DLD1 (cell line): Measurements from ENCODE around the gene ALDH6A1.
"Not testable (repeated sequence)": the region's sequence is repeated elsewhere in the genome, so short reads cannot be mapped to it uniquely, and the experiment has no call there.

Experiments used
- in situ Hi-C: cut with HindIII; loops from 2 replicates; pipeline ENCODE4 v1.10.0; 2017; ENCODE audit warnings: low sequenced_read_pairs

ALDH6A1 gene

DNA sequence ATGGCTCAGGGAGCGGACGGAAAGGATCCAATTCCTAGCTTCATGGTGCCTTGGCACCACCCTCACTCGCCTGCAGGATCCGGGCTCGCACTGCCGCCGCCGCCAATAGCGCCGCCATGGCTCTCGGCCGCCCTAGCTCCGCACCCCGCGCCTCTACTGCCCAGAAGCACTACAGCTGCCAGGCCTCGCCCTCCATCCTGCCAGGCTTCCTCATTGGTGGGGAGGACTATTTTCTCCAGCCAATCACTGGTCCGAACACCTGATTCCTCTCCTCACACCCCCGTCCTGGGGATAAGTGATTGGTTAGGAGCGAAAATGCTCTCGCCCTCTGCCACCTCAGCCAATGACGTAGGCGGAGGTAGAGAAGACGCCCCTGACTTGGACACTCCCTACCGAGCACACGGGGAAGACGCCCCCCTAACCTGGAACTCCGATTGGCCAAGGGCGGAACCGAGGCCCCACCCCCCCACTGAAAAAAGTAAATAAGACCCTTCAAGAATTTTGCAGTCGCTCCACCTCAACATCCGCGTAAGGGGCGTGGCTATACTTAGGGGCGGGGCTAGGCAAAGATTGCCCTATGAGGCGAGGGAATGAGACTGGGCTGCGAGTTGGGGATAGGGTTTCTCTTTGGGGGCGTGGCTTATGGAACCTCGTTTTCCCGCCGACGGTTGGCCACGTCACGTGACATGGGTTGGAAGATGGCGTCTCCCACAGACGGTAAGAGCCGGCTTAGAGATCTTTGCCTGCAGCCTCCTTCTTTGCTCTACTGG lies at the start of gene ALDH6A1, which contains the start of gene LIN52:
Gene ALDH6A1 (minus strand): TSS at position 177 of the 770 bp plus-strand sequence. CDS start 59 bp downstream, at position 118.
Gene LIN52 (plus strand): TSS at position 680 of the 770 bp plus-strand sequence. CDS start 19 bp downstream, at position 699.
- in situ Hi-C loops: no loop called here

DNA sequence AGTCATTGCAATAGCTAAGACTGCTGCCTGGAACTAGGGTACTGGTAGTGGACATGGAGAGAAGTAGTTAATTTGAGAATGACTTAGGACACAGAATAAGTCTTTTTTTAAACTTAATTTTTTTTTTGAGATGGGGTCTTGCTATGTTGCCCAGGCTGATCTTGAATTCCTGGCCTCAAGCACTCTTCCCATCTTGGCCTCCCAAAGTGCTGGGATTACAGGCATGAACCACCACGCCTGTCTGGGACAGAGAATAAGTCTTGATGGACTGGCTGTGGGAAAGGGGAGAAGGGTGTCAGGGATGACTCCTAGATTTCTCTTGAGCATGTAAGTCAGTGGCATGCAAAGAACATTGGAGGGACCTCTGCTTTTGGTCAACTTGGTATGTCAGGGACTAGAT lies 43.4 kb upstream of the ALDH6A1 start:
- in situ Hi-C loops: no loop called here

DNA sequence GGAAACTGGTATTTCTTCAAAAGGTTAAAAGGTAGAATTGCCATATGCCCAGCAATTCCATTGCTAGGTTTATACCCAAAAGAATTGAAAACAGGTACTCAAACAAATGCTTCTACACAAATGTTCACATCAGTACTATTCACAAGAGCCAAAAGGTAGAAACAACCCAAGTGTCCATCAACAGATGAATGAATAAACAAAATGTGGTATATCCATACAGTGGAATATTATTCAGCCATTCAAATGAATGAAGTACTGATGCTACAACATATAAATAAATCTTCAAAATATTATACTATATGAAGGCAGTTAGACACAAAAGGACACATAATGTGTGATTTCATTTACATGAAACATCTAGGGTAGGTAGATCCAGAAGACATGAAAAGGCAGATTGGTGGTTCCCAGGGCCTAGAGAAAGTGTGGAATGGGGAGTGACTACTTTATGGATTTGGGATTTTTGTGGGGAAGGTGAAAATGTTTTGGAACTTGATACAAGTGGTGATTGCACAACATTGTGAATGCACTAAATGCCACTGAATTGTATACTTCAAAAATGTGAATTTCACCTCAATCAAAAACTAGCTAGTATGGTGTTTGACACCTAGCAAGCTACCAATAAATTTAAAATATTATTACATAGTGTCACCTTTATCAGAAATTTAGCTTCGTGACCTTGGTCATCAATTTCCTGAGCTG lies 42.2 kb upstream of the ALDH6A1 start:
- in situ Hi-C loops: no loop called here

DNA sequence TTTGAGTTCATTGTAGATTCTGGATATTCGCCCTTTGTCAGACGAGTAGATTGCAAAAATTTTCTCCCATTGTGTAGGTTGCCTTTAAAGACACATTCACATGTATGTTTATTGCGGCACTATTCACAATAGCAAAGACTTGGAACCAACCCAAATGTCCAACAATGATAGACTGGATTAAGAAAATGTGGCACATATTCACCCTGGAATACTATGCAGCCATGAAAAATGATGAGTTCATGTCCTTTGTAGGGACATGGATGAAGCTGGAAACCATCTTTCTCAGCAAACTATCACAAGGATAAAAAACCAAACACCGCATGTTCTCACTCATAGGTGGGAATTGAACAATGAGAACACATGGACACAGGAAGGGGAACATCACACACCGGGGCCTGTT lies 41.2 kb upstream of the ALDH6A1 start:
- in situ Hi-C loops: not testable (repeated sequence)

DNA sequence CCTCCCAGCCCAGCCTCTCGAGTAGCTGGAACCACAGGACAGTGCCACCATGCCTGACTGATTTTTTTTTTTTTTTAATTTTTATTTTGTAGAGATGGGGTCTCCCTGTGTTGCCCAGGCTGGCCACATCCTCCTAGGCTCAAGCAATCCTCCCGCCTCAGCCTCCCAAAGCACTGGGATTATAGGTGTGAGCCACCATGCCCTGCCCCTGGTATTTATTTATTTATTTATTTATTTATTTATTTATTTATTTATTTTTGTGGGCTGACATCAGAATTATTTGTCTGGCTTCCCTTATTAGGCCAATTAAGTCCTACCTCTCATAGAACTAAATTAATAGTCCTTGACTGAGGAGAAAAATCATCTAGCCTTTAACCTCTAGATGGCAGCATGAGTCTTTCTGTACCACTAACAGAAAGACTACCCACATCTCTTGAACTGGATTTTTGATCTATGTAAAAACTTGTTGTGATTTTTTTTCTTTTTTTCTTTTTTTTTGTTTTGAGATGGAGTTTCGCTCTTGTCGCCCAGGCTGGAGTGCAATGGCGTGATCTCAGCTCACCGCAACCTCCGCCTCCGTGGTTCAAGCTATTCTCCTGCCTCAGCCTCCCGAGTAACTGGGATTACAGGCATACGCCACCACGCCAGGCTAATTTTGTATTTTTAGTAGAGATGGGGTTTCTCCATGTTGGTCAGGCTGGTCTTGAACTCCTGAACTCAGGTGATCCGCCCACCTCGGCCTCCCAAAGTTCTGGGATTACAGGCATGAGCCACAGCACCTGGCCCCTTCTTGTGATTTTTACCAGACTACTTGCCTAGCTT lies 27.4 kb upstream of the ALDH6A1 start:
- in situ Hi-C loops: not testable (repeated sequence)

DNA sequence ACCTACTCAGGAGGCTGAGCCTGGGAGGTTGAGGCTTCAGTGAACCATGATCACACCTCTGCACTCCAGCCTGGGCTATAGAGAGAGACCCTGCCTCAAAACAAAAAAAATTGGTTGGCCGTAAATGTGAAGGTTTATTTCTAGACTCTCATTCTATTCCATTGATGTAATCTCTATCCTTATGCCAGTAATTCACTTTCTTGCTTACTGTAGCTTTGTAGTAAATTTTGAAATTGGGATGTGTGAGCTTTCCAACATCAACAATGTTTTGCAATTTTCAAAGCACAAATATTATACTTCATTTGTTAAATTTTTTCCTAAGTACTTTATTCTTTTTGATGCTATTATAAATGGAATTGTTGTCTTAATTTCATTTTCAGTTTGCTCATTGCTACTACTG lies 25.1 kb upstream of the ALDH6A1 start:
- in situ Hi-C loops: no loop called here

DNA sequence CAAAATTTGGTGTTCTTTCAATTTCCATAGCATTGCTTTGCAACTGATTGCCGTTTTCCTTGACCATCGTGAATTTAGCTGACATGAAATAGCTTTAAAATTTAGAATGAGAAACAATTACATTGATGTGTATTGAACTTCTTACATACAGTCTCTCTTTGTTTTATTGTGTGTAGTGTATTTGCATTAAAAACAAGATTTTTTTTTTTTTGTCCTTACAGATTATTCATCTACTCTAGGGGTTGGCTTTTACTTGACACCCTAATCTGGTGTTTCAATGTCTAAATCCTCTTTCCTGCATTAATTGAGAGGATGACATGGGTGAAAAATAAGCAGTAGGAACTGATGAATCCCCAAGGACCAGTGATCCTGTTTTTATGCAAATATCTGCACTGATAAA lies 21.1 kb upstream of the ALDH6A1 start:
- in situ Hi-C loops: no loop called here

DNA sequence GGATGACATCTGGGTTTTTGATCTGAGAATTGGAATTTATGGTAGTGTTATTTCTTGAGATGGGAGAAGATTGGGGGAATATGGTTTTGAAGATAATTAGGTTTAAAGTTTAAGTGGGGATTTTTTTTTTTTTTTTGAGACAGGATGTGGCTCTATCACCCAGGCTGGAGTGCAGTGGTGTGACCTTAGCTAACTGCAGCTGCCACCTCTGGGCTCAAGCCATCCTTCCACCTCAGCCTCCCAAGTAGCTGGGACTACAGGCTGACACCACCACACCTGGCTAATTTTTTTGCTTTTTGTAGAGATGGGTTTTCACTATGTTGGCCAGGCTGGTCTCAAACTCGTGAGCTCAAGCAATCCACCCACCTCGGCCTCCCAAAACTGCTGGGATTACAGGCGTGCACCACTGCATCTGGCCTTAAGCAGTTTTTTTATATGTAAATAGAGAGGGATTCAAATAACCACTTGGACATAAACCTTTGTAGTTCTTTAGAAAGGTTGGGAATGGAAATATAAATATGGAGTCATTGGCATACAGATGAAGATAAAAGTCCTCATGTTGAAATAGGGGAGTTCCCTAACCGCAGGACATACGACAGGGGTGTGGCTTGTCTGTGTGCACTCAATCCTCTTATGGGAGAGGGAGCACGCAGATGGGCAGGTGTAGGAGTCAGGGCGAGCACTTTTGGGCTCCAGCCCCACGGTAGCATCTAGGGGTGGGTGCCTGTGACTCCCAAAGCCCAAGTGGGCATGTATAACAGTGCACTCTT lies 5.2 kb upstream of the ALDH6A1 start:
- in situ Hi-C loops: no loop called here

DNA sequence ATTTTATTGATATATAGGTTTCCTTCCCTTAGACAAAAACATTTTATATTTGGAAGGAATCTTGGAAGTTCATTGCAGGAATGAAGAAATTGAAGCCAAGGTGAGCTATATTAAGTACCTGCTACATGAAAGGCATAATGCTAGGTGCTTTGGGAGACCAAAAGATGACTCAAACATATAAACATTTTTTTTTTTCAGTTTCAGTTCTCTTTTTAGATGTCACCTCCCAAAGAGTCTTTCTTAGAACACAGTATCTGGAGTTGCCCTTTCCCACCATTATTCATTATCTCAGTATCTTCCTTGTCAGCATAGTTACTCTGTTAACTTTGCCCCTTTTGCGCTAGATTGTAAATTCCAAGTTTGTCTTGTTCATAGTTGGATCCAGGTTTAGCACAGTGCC lies 1.6 kb upstream of the ALDH6A1 start:
- in situ Hi-C loops: no loop called here

DNA sequence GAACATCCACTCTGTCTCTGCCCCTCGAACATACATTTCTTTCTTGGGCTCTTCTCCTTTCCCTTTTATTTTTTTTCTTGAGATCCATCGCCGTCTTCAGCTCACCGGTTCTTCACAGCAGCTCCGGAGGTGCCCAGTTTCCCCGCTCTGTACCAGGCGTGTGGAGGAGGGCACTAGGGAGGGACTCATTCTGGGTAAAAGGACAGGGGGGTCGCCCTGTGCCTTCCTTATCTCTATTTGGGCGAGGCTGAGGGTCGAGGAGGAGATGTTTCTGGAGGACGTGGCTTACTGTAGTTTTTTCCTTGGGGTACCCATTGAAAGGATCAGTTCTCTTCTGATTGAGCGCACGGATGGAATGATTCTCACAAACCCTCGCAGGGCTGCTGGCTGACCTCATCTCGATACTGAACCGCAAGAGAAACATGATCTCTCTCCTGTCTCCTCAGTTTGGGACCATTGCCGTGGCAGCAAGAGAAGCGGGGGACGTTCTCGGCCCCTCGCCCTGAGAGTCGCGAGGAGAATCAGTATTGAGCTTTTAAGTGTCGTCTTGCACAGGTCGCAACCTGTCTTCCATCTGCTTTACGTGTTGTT lies 889 bp upstream of the ALDH6A1 start:
- in situ Hi-C loops: no loop called here

DNA sequence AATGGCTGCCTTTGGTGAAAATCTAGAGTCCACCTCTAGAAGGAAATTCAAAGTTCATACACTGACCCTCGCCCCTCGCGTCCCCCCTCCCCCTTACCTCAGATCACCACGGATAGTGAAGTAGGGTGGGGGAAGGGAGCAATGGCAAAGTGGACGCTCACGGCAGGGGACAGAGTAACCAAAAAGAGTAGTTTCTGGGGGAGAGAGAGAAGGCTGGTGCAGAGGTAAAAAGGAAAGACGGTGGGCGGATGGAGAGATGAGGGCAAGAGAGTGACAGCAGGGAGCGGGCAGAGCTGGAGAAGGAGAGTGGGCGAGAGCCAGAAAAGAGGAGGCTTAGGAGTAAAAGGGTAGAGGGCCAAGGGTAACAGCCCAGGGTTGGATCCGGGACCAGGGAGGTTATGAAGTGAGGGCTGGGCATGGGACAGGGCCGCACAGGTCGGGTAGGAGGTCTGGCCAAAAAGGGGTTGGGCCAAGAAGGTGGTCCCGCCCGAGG lies 423 bp downstream of the ALDH6A1 start:
- in situ Hi-C loops: no loop called here

DNA sequence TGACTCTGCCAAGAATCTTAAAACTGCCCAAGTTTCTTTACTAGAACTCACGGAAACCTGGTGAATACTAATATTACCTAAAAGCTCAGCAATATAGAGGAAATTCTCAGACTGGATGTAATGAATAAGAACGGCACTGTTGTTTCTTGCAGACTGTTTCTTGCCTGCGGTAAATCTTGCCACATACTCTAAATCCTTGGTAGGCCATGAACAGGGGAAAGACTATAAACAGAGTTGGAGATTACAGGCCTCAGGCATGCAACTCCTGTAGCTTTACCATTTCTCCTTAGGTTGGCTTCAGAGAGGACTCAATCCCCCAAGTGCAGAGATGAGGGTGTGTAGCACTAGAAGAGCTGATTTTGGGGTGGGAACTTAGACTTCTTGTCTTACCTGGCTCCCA lies 1.1 kb downstream of the ALDH6A1 start:
- in situ Hi-C loops: no loop called here

DNA sequence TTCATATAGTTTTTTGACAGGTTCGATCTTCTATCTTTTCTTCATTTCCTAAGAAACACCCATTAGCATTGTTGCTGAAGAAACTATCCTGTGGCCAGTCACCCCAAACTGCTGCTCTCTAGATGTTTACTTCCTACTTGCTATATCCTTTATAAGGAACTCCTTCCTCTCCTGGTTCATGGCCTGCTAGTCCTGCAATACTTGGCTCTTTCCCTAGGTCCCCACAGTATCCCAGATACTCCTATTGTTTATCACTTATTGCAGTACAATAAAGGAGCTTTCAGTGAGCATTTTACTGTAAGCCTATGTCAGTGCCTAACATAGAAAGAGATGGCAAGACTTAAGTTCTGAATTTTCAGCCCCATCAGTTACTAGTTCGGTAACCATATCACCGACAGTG lies 2.8 kb downstream of the ALDH6A1 start:
- in situ Hi-C loops: no loop called here

DNA sequence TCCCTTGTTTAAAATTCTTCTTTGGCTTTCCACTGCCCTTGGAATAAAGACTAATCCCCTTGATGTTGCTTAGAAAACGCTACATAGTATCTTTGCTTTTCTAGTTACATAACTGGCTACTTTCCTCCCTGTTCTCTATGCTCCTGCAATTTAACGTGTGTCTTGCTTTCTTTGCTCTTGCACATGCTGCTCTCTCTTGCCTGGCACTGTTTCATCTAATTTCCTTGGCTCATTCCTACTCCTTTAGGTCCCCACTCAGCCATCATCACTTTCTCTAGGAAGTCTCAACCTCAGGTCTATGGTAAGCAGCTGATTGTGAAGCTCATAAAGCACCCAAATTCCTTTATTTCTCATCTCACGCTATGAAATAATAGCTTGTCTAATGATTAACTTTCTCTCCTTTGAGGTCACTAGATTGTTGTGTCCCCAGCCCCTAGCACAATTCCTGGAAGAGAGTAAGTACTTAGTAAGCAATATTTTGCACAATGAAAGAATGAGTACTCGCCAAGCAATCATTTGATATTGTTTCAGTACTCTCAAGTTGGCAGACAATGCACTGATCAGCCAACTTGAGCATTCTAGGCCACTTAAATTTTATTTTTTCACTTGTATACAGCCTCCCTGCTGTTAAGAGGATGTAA lies 3.3 kb downstream of the ALDH6A1 start:
- in situ Hi-C loops: no loop called here

DNA sequence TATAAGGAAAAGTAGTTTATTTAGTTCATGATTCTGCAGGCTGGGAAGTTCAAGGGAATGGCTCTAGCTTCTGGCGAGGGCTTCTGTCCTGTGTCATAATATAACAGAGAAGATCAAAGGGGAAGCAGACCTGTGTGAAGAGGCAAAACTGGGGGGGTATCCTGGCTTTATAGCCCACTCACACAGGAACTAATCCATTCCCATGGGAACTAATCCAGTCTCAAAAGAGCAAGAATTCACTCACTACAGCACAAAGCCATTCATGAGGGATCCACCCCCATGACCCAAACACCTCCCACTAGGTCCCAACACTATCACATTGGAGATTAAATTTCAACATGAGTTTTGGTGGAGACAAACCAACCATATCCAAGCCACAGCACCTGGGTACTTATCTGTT lies 6.9 kb downstream of the ALDH6A1 start:
- in situ Hi-C loops: no loop called here

DNA sequence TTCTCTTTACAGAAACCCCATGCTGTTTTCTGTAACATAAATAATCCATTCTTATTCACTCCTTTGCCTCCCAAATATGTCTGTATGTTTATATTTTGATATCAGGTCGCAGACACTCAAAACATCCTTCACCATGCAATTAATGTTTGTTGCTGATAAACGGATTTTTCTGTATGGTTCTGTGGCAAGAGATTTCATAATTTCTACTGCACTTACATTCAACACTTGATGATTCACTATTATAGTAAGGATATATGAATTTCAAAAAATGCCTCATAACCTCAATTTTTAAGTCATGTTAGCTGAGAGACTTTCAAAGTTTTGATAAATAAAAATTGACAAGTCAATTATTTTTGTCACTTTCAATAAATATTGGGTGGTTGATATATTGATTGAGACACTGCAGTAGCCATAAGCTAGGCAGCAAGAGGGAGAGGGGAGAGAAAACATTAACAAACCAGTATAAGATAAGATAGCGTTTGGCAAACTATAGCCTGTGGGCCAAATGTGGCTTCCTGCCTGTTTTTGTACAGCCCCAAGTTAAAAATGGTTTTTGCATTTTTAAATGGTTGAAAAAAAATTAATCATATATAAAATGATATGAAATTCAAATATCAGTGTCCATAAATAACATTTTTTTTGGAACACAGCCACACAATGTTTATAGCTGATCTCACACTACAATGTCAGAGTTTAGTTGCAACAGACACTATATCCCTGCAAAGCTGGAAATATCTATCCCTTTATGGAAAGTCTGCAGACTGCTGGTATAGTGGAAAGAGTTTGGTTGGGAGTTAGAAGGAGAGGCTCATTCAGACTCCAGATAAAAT lies 18.3 kb downstream of the ALDH6A1 start:
- in situ Hi-C loops: no loop called here

DNA sequence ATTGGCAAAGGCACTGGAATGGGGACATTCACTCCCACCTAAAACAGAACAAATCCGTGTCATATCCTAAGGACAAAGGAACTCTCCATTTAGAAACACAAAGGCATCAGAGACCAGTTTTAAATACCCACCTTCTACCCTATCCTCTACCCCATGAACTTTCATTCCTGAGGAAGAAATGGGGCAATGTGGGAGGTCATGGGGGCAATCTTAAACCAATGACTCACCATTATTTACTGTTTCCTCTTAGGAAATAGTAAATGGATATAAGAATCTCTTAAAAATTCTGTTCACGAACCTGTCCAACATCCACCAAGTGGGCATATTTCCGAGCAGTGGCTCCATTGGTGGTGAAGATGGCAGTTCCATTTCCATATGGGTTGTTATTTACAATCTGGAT lies 19.4 kb downstream of the ALDH6A1 start:
- in situ Hi-C loops: no loop called here

DNA sequence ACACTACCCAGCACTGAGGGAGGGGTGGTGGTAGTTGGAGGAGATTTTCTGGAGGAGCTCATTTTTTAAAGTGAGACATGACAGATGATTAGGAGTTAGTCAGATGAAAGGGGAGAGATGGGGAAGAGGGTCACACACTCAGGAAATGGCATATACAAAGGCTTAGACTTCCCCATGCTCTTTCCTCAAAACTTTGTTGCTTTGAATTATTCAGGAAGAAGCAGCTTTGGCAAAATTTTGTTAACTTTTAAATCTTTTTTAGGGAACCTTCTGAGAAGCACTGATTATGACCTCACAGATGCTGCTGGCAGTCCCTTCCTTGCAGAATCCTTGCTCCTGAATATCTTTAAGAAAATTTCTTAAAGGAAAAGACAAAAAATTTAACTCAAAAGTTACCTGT lies 19.8 kb downstream of the ALDH6A1 start:
- in situ Hi-C loops: no loop called here

DNA sequence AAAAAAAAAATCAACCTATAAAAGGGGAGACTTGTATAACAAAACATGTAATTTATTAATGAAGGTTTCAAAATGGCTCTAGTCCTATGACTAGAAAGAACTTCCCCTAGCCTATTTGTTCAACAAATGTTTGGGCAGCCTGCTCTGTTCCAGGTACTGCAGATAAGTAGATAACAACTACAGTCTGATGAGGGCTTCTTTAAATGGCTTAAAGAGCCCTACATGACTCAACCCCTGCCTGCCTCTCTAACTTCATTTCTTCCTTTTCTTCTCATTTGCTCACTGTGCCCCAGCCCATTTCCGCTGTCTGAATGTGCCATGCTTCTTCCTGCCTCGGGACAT lies 21.5 kb downstream of the ALDH6A1 start:
- in situ Hi-C loops: no loop called here
